SK-N-SH (cell line): ENCODE measurements around the gene ABCA10.

Experiments
- YY1 ChIP-seq: IDR thresholded peaks from 2 replicates; pipeline ENCODE4 v1.4.0; 2012; ENCODE audit warnings: low read depth, mild to moderate bottlenecking
- TF ChIP-seq, protein P1 (sequence below): fragments of 200-600 bp; sonication (generic); IDR thresholded peaks from 2 replicates; pipeline ENCODE4 v1.6.1; 2017; ENCODE audit warnings: antibody characterized with exemption, mild to moderate bottlenecking, moderate library complexity
- TF ChIP-seq, protein P2 (sequence below): IDR thresholded peaks from 2 replicates; pipeline ENCODE4 v1.6.1; 2012; ENCODE audit warnings: mild to moderate bottlenecking, low read depth, low read length, moderate library complexity

GRCh38 chr17:69268543-69269014, 40.0 kb upstream of the ABCA10 start:
- TF ChIP-seq, protein P1, sequence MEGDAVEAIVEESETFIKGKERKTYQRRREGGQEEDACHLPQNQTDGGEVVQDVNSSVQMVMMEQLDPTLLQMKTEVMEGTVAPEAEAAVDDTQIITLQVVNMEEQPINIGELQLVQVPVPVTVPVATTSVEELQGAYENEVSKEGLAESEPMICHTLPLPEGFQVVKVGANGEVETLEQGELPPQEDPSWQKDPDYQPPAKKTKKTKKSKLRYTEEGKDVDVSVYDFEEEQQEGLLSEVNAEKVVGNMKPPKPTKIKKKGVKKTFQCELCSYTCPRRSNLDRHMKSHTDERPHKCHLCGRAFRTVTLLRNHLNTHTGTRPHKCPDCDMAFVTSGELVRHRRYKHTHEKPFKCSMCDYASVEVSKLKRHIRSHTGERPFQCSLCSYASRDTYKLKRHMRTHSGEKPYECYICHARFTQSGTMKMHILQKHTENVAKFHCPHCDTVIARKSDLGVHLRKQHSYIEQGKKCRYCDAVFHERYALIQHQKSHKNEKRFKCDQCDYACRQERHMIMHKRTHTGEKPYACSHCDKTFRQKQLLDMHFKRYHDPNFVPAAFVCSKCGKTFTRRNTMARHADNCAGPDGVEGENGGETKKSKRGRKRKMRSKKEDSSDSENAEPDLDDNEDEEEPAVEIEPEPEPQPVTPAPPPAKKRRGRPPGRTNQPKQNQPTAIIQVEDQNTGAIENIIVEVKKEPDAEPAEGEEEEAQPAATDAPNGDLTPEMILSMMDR, result no peak
- no peak for TF ChIP-seq YY1
- TF ChIP-seq, protein P2, sequence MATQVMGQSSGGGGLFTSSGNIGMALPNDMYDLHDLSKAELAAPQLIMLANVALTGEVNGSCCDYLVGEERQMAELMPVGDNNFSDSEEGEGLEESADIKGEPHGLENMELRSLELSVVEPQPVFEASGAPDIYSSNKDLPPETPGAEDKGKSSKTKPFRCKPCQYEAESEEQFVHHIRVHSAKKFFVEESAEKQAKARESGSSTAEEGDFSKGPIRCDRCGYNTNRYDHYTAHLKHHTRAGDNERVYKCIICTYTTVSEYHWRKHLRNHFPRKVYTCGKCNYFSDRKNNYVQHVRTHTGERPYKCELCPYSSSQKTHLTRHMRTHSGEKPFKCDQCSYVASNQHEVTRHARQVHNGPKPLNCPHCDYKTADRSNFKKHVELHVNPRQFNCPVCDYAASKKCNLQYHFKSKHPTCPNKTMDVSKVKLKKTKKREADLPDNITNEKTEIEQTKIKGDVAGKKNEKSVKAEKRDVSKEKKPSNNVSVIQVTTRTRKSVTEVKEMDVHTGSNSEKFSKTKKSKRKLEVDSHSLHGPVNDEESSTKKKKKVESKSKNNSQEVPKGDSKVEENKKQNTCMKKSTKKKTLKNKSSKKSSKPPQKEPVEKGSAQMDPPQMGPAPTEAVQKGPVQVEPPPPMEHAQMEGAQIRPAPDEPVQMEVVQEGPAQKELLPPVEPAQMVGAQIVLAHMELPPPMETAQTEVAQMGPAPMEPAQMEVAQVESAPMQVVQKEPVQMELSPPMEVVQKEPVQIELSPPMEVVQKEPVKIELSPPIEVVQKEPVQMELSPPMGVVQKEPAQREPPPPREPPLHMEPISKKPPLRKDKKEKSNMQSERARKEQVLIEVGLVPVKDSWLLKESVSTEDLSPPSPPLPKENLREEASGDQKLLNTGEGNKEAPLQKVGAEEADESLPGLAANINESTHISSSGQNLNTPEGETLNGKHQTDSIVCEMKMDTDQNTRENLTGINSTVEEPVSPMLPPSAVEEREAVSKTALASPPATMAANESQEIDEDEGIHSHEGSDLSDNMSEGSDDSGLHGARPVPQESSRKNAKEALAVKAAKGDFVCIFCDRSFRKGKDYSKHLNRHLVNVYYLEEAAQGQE, result no peak
